ENCODE measurements around the gene MAMLD1.

MAMLD1 gene

DNA sequence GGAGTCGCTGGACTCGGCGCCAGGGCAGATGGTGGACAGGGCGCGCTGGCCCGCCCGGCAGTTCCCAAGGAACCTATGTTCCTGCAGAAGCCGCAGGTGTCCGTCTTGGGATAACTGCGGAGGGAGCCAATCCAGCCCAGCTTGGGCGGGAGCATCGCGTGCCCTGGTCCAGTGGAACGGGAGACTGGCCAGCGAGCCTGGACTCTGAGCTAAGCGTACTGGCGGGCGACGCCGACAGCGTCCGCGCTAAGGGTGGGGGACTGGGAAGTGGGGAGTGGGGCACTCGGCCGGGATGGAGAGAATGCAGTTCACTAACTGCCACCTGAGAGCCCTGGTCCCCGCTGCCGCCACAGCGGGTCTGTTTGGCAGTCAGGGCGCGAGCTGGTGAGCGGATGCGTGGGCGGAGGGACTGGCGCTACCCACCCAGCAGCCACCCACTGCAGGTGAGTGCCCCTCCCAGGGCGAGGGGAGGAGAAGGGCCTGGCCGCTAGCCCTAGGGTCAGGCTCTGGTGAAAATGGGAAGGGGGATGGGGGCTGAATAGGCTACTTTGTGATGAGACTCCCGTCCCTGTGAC, 1.3 kb upstream of the MAMLD1 start:
- no peak overlapping the region for H3K4me3 ChIP-seq (ENCODE audit: low read depth, low read length)
- TF ChIP-seq, protein P1, sequence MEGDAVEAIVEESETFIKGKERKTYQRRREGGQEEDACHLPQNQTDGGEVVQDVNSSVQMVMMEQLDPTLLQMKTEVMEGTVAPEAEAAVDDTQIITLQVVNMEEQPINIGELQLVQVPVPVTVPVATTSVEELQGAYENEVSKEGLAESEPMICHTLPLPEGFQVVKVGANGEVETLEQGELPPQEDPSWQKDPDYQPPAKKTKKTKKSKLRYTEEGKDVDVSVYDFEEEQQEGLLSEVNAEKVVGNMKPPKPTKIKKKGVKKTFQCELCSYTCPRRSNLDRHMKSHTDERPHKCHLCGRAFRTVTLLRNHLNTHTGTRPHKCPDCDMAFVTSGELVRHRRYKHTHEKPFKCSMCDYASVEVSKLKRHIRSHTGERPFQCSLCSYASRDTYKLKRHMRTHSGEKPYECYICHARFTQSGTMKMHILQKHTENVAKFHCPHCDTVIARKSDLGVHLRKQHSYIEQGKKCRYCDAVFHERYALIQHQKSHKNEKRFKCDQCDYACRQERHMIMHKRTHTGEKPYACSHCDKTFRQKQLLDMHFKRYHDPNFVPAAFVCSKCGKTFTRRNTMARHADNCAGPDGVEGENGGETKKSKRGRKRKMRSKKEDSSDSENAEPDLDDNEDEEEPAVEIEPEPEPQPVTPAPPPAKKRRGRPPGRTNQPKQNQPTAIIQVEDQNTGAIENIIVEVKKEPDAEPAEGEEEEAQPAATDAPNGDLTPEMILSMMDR (IDR thresholded peaks at IDR 0.05; ENCODE audit: insufficient read depth, low read depth, low read length, missing control alignments): no peak
- DNase-seq (ENCODE audit: low read depth): no peak

DNA sequence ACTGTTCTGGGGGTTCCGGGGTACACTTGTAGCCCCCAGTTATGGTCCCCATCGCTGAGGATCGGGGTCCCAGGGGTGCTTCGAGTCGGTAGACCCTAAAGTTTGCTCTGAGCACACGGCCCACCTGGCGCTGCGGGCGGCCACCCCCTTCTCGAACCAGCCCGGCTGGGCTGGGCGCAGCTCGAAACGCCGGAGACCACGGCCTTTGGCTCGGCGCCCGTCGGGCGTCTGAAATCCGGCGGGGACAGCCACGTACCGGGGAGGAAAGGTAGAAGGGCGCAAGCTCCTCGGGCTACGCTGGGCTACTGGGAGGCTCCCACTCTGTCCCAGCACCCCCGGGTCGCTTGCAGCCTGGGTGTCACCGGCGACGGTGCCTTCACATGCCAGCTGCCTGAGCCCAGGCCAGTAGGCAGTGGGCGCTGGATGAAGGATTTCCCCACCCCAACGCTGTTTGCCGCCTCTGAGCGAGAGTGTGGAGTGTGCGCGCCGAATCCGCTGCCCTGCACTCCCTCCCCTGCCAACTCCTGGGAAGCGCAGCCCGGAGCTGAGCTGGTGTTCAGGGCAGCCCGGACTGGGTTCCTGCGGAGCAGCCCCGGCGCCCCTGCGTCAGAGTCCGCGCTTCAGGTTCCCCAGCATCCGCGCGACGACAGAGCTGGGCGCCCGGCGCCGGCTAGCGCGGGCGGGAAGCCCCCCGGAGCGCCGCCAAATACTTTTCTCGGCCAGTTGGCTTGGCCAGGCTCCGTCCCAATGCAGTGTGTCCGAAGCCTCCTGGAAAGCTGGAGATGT, 637 bp downstream of the MAMLD1 start:
- TF ChIP-seq, protein P1 (IDR thresholded peaks at IDR 0.05; ENCODE audit: insufficient read depth, low read depth, low read length, missing control alignments): no peak
- H3K4me3 ChIP-seq (ENCODE audit: low read depth, low read length): no peak overlapping the region
- DNase-seq (ENCODE audit: low read depth): no peak

DNA sequence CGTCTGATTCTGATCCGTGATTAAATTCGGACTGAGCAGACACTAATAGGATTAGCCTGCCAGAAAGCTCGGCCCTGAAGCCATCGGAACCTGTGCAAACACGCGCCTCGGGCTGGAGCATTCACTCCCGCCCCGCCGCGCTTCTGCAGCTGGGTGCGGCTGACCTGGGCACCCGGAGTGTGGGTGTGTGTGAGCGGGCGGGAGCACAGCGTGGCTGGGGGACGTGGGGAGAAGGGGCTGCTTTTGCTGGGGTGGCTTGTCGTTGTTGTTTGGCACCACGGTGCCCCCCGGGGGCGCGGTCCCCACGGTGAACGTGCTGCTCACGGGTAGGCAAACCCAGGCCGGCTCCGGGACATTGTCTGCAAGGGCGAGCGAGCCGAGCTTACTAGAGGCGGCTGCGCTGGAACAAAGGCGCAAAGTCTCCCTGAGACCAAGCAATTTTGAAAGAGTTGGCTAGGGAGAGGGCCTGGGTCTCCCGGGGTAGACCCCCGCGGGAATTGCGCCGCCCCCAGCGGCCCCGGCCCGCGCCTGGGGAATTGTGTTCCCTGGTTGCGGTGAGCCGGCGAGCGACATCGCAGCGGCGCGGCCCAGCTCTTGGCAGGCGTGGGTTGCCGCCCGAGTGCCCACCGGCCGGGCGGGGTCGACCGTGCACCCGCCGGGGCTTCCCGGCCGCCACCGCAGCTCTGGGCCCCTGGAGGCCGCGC, 1.4 kb downstream of the MAMLD1 start:
- no peak overlapping the region for H3K4me3 ChIP-seq (ENCODE audit: low read depth, low read length)
- TF ChIP-seq, protein P1 (IDR thresholded peaks at IDR 0.05; ENCODE audit: insufficient read depth, low read depth, low read length, missing control alignments): no peak
- no peak for DNase-seq (ENCODE audit: low read depth)

DNA sequence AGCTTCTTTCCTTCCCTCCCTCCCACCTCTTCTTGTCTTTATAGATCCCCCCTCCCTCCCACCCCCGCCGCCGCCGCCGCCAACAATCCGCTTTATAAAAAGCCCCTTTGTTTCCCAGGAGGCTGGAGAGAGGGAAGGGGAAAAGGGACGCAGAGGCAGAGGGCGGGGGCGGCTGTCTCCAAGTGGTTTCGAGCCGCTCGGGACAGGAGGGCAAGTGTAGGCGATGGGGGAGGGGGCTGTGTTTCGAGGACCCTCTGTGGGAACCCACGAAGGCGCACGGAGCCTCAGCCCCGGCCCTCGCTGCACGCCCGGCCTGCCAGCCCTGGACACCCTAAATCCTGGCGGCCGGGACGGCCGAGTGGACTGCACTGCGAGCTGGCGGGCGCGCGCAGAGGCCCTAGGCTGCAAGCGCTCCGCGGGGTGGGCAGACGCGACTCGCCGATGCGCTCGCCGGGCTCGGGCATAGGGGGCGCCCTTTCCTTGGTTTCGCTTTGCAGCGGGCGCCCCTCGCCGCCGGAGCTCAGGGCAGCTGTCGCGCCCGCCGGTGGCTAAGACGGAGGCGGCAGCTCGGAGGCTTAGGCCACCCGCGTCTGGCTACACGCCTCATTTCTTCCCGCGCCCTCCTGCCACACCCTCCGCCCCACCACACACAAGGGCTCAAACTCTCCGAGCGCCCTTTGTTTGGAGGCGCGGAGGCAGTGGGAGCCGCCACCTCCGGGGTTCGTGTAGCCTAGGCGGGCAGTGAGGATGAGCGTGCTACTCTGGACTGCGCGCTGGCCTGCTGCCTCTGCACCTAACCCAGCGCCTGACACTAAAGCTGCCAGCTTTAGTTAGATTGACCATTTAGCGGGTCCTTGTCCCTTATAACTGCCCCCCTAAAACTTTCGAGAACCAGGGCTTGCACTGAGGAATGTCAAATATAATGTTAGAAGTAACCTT, 2.2 kb downstream of the MAMLD1 start:
- H3K4me3 ChIP-seq (ENCODE audit: low read depth, low read length): peak overlapping the region; percentile 7; the same call in 1 of the 2 replicates
- TF ChIP-seq, protein P1 (IDR thresholded peaks at IDR 0.05; ENCODE audit: insufficient read depth, low read depth, low read length, missing control alignments): peak; percentile 11
- DNase-seq (ENCODE audit: low read depth): no peak

DNA sequence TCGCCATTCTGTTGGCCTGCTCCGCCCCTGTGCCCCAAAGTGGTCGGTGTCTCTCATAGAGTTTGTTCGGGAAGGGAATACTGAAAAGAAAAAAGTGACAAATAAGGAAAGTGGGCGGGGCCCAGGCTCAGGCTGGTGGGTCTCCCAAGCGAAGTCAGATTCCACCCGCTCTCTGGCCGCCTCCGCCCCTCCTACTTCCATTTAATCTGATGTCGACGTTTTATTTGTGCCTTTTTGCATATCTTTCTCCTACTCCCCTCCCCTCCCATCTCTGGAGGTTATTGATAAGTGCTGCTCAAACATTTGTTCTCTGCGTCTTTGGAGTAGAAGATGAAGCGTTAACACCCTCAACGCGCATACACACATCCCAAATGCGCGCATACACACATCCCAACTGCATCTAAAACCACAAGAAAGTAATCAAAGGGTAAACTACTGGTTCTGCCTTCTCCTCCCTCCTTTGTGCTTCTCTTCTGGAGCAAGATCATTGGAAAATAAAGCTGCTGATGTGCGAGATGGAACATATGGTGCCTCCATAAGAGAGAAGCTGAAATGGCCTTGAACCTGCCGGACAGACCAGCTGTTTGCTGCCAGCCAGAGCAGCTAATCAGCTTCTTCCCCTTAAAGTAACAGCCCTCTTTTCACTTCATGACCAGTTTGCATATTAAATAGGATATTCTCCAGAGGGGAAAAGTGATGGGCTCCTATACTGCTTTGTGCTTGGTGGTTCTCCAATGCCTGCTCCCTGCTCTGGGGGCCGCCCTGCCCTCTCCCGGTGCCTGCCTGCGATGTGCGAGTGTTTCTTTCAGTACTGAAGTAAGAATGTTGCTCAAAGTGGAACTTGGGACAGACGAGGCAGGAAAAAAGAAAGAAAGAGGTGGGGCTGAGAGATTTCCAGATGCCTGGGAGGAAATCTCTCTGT, 3.1 kb downstream of the MAMLD1 start:
- DNase-seq (ENCODE audit: low read depth): no peak
- TF ChIP-seq, protein P1 (IDR thresholded peaks at IDR 0.05; ENCODE audit: insufficient read depth, low read depth, low read length, missing control alignments): no peak
- H3K4me3 ChIP-seq (ENCODE audit: low read depth, low read length): no peak overlapping the region
